Measurements from ENCODE around the gene RDH14. TPM values are rescaled to one million over a fixed set of nuclear protein-coding genes. Genes with fewer than 3 reads are reported as not detected.

RDH14 gene
- total and polyA plus RNA-seq, 2 of the 4 experiments (the other 2 are of a cell fraction), result 11.9 to 12.2 TPM

- H4K5ac ChIP-seq (ENCODE audit: low read depth, low read length), result peak overlapping the region; percentile 35; the same call in 1 of the 2 replicates
- no peaks in the 10 kb centered on the region for H3K79me1 ChIP-seq (ENCODE audit: low read depth in 1 of 2, low read length in 2 of 2)
- H3K9me1 ChIP-seq (ENCODE audit: insufficient read depth, low read length), result no peaks in the 10 kb centered on the region
- no peak overlapping the region for H2AFZ ChIP-seq (replicated peaks; ENCODE audit: low read length, poor library complexity)
- no peak overlapping the region for H2BK5ac ChIP-seq (ENCODE audit: low read depth, low read length, poor library complexity, severe bottlenecking)
- H3K14ac ChIP-seq (replicated peaks; ENCODE audit: low read depth, low read length), result no peak overlapping the region
- H2BK15ac ChIP-seq (ENCODE audit: low read depth, low read length), result no peak overlapping the region
- H3K18ac ChIP-seq (ENCODE audit: low read depth, low read length), result peak overlapping the region; percentile 25; the same call in 1 of the 2 replicates
- H2BK20ac ChIP-seq (ENCODE audit: low read depth, low read length), result no peak overlapping the region
- no peak overlapping the region for H3K4me3 ChIP-seq (ENCODE audit: insufficient read depth, low read depth, low read length)
- no peaks in the 10 kb centered on the region for H3K9me3 ChIP-seq (ENCODE audit: control insufficient read depth, insufficient read depth, low read length)
- no peak overlapping the region for H3K9ac ChIP-seq (ENCODE audit: low read depth, low read length)
- H4K20me1 ChIP-seq (ENCODE audit: insufficient read depth, low read length), result no peaks in the 10 kb centered on the region
- TF ChIP-seq BHLHE40 (IDR thresholded peaks at IDR 0.05; ENCODE audit: low read depth, low read length), result no peak
- TF ChIP-seq FOS (IDR thresholded peaks at IDR 0.05; ENCODE audit: low read depth, low read length), result no peak
- TF ChIP-seq CHD1 (IDR thresholded peaks at IDR 0.05; ENCODE audit: low read depth, low read length), result no peak
- TF ChIP-seq RFX5 (IDR thresholded peaks at IDR 0.05; ENCODE audit: low read depth, low read length), result no peak
- TF ChIP-seq RAD21 (IDR thresholded peaks at IDR 0.05; ENCODE audit: low read length), result no peak
- TF ChIP-seq SMC3 (IDR thresholded peaks at IDR 0.05; ENCODE audit: low read depth, low read length), result no peak
- TF ChIP-seq ELK1 (IDR thresholded peaks at IDR 0.05; ENCODE audit: borderline replicate concordance, low read depth, low read length), result no peak
- no peak for TF ChIP-seq MAZ (IDR thresholded peaks at IDR 0.05; ENCODE audit: borderline replicate concordance, low read depth, low read length)
- TF ChIP-seq MAFK (IDR thresholded peaks at IDR 0.05; ENCODE audit: low read depth, low read length), result no peak
- no peak for TF ChIP-seq CEBPB (IDR thresholded peaks at IDR 0.05; ENCODE audit: low read depth, low read length)
- TF ChIP-seq MXI1 (IDR thresholded peaks at IDR 0.05; ENCODE audit: borderline replicate concordance, low read depth, low read length), result no peak
- no peak for TF ChIP-seq POLR2A (IDR thresholded peaks at IDR 0.05; ENCODE audit: low read depth, low read length)
- TF ChIP-seq NFE2L2 (IDR thresholded peaks at IDR 0.05; ENCODE audit: low read depth, low read length), result no peak
- no peak for TF ChIP-seq CTCF (conservative IDR thresholded peaks at IDR 0.05; ENCODE audit: low read depth, low read length)
- no peak for TF ChIP-seq USF2 (IDR thresholded peaks at IDR 0.05; ENCODE audit: low read depth, low read length)
- no peak for TF ChIP-seq RCOR1 (IDR thresholded peaks at IDR 0.05; ENCODE audit: insufficient replicate concordance, low read length)
- H2AK9ac ChIP-seq (replicated peaks; ENCODE audit: low read depth, low read length, poor library complexity), result no peak overlapping the region
- no peak for DNase-seq
- BruUV-seq (replicated peaks), result no TSS peak
- no peak overlapping the region for H2AK5ac ChIP-seq (ENCODE audit: low read depth, low read length)
- H3K56ac ChIP-seq (ENCODE audit: extremely low read depth, insufficient read depth, low read length), result no peak overlapping the region
- peaks cover 7% of the 10 kb centered on the region; the same call in 1 of the 2 replicates for H3K4me1 ChIP-seq (ENCODE audit: control insufficient read depth, insufficient read depth, low read length)
- ATAC-seq (ENCODE audit: low read depth), result no peak
- POLR2A ChIA-PET (ENCODE audit: unreplicated experiment), result no interaction called here
- dilution Hi-C loops (cut with HindIII; ENCODE audit: low sequenced_read_pairs, unreplicated experiment), result no loop called here
- 69% methylated on average over 3 of the region's 6 CpGs; no CpG with 5 or more reads in 1 of the 2 experiments for WGBS, 2 experiments (ENCODE audit: extremely low coverage in 2 of 2, insufficient read length in 1 of 2)
- intact Hi-C loops (cut with micrococcal nuclease), result no loop called here
- no peak overlapping the region for H3K4me2 ChIP-seq (ENCODE audit: low read depth, low read length)
- no peak overlapping the region for H4K8ac ChIP-seq (ENCODE audit: low read depth in 2 of 2, low read length in 2 of 2)
- no peak overlapping the region for H2BK120ac ChIP-seq (ENCODE audit: low read depth, low read length)
- in situ Hi-C loops (cut with MboI; ENCODE audit: low sequenced_read_pairs), result no loop called here
- H3K4ac ChIP-seq (ENCODE audit: low read depth, low read length), result no peak overlapping the region
- CTCF ChIA-PET, result interaction anchor here (0.6 kb wide), 1 partner anchor 151 kb away, joined by 3 read pairs; no protein-coding TSS in a partner anchor
- H4K91ac ChIP-seq (ENCODE audit: insufficient read depth, low read depth, low read length), result no peak overlapping the region
- H3K36me3 ChIP-seq (ENCODE audit: control insufficient read depth, insufficient read depth, low read length), result no peaks in the 10 kb centered on the region
- H3K23ac ChIP-seq (ENCODE audit: low read depth, low read length), result no peak overlapping the region
- H3K27me3 ChIP-seq (ENCODE audit: control insufficient read depth, insufficient read depth, low read length), result no peaks in the 10 kb centered on the region
- H3K27ac ChIP-seq (ENCODE audit: insufficient read depth, low read length), result no peak overlapping the region
Measured at GRCh38 chr2:18598848-18599484, 38.5 kb upstream of the RDH14 start.

Measured in IMR-90 (cell line).